HCT116 (cell line): Measurements from ENCODE around the gene MAMLD1. TPM values are rescaled to one million over a fixed set of nuclear protein-coding genes. Genes with fewer than 3 reads are reported as not detected.

Source experiments
- ATAC-seq: fragments of 200-7000 bp; cut with Tn5 transposase; 2 replicates; pipeline ENCODE4 v1.9.1; 2020; ENCODE audit warnings: mild to moderate bottlenecking, moderate library complexity
- BruUV-seq: library from RNA; stranded (reverse); fragments of 400-500 nt; replicated peaks from 2 replicates; lab custom pipeline; 2021; lab: Mats Ljungman, UMichigan
- CTCF ChIA-PET: fragments of 300-600 bp; sonication (Branson Sonifier 250); formaldehyde crosslinking; loops from one replicate; lab custom pipeline; 2021; ENCODE audit warnings: antibody characterized with exemption; lab: Charles Lee
- POLR2A ChIA-PET: fragments of 300-600, 350-600 bp; sonication (Branson Sonifier 250); formaldehyde crosslinking; loops from one replicate; lab custom pipeline; 2021; ENCODE audit warnings: antibody characterized with exemption; lab: Charles Lee
- RAD21 ChIA-PET, 2 experiments: fragments of 300-600 bp; sonication (Branson Sonifier 250); formaldehyde crosslinking; loops; one replicate each; lab custom pipeline; 2023; ENCODE audit warnings: low total read pairs in 2 of 2; ENCODE audit not compliant: uncharacterized antibody in 2 of 2, unreplicated experiment in 2 of 2, low non-redundant PET in 1 of 2; lab: Charles Lee
- DNase-seq: peaks from one replicate; pipeline ENCODE4 v3.0.0-alpha.2; 2010; ENCODE audit warnings: low read depth, low spot score
- H2AFZ ChIP-seq: fragments of 200-600 bp; shearing (Covaris generic), sonication (generic); 2 replicates; pipeline ENCODE4 v1.6.1; 2017; ENCODE audit warnings: low read depth, mixed run types, mixed read lengths, antibody characterized with exemption, low read length; ENCODE audit not compliant: poor library complexity, severe bottlenecking
- H3K27ac ChIP-seq: 2 replicates; pipeline ENCODE4 v1.5.1; 2012; ENCODE audit warnings: low read depth, low read length
- H3K27me3 ChIP-seq: fragments of 200-600 bp; sonication (generic); 2 replicates; pipeline ENCODE4 v1.6.1; 2016; ENCODE audit warnings: mixed run types, low read length, mixed read lengths; ENCODE audit not compliant: insufficient read depth
- H3K36me3 ChIP-seq, 2 experiments: fragments of 200-500 bp in 1 of 2; fragments of 200-600 bp in 1 of 2; sonication (Bioruptor generic) in 1 of 2; sonication (generic) in 1 of 2; 2 replicates each; pipeline versions ENCODE4 v1.5.1 to v1.6.1; 2014 to 2016; ENCODE audit warnings: low read length in 2 of 2, inconsistent platforms in 1 of 2, mixed read lengths in 1 of 2, mixed run types in 1 of 2; ENCODE audit not compliant: insufficient read depth in 2 of 2, control insufficient read depth in 1 of 2
- H3K4me1 ChIP-seq, 2 experiments: fragments of 200-600 bp in 1 of 2; sonication (generic) in 1 of 2; 2 replicates each; pipeline versions ENCODE4 v1.5.1 to v1.6.1; 2012 to 2017; ENCODE audit warnings: low read length in 2 of 2, inconsistent platforms in 1 of 2, mild to moderate bottlenecking in 1 of 2, mixed read lengths in 1 of 2, mixed run types in 1 of 2, moderate library complexity in 1 of 2; ENCODE audit not compliant: insufficient read depth in 2 of 2, control insufficient read depth in 1 of 2
- H3K4me2 ChIP-seq: fragments of 200-600 bp; sonication (generic); 2 replicates; pipeline ENCODE4 v1.6.1; 2017; ENCODE audit warnings: mixed run types, low read length, mixed read lengths
- H3K4me3 ChIP-seq, 2 experiments: fragments of 200-600 bp in 1 of 2; sonication (generic) in 1 of 2; replicated peaks in 1 of 2; 2 replicates each; pipeline ENCODE4 v1.5.1; 2011 to 2016; ENCODE audit warnings: low read length in 2 of 2, control low read depth in 1 of 2, low read depth in 1 of 2, mild to moderate bottlenecking in 1 of 2, mixed read lengths in 1 of 2, mixed run types in 1 of 2
- H3K79me2 ChIP-seq: fragments of 200-600 bp; sonication (generic); 2 replicates; pipeline ENCODE4 v1.6.1; 2017; ENCODE audit warnings: mild to moderate bottlenecking, mixed run types, low read length, moderate library complexity, mixed read lengths; ENCODE audit not compliant: insufficient read depth
- H3K9ac ChIP-seq: fragments of 200-600 bp; sonication (generic); 2 replicates; pipeline ENCODE4 v1.6.1; 2016; ENCODE audit warnings: low read length, mixed read lengths
- H3K9me2 ChIP-seq: fragments of 200-600 bp; sonication (generic), shearing (Covaris generic); 2 replicates; pipeline ENCODE4 v1.6.1; 2017; ENCODE audit warnings: mixed run types, mild to moderate bottlenecking, moderate library complexity; ENCODE audit not compliant: insufficient read depth
- H3K9me3 ChIP-seq, 2 experiments: fragments of 200-500 bp in 1 of 2; fragments of 200-600 bp in 1 of 2; sonication (Bioruptor generic) in 1 of 2; sonication (generic) in 1 of 2; 2 replicates each; pipeline ENCODE4 v1.6.1; 2014 to 2017; ENCODE audit warnings: low read length in 2 of 2, mixed read lengths in 2 of 2, inconsistent platforms in 1 of 2, low read depth in 1 of 2, mild to moderate bottlenecking in 1 of 2, mixed run types in 1 of 2, moderate library complexity in 1 of 2; ENCODE audit not compliant: control insufficient read depth in 1 of 2, insufficient read depth in 1 of 2
- H4K20me1 ChIP-seq: fragments of 200-600 bp; sonication (generic), shearing (Covaris generic); 2 replicates; pipeline ENCODE4 v1.6.1; 2017; ENCODE audit warnings: mixed run types, mild to moderate bottlenecking, moderate library complexity; ENCODE audit not compliant: insufficient read depth
- CBX3 ChIP-seq: IDR thresholded peaks from 2 replicates; pipeline ENCODE4 v1.6.1; 2012; ENCODE audit warnings: low read depth
- CTCF ChIP-seq, 3 experiments: fragments of 200-600 bp in 1 of 3; sonication (generic) in 1 of 3; IDR thresholded peaks in 2 of 3; conservative IDR thresholded peaks in 1 of 3; 2 replicates each; pipeline ENCODE4 v1.5.1; 2012 to 2017; ENCODE audit warnings: low read depth in 2 of 3, low read length in 2 of 3, antibody characterized with exemption in 1 of 3, borderline replicate concordance in 1 of 3, control low read depth in 1 of 3, mild to moderate bottlenecking in 1 of 3, mixed read lengths in 1 of 3, mixed run types in 1 of 3, moderate library complexity in 1 of 3; ENCODE audit not compliant: insufficient read depth in 1 of 3
- EGR1 ChIP-seq: IDR thresholded peaks from 2 replicates; pipeline ENCODE4 v1.6.1; 2012; ENCODE audit warnings: low read depth
- ELF1 ChIP-seq: IDR thresholded peaks from 2 replicates; pipeline ENCODE4 v1.6.1; 2012; ENCODE audit warnings: low read depth, borderline replicate concordance
- EZH2 ChIP-seq: fragments of 200-600 bp; sonication (generic); IDR thresholded peaks from 2 replicates; pipeline ENCODE4 v1.6.1; 2017; ENCODE audit warnings: antibody characterized with exemption, mixed run types
- EZH2phosphoT487 ChIP-seq: fragments of 200-600 bp; IDR thresholded peaks from 2 replicates; pipeline ENCODE4 v1.6.1; 2018; ENCODE audit warnings: antibody characterized with exemption, borderline replicate concordance
- FOSL1 ChIP-seq: IDR thresholded peaks from 2 replicates; pipeline ENCODE4 v1.6.1; 2012; ENCODE audit warnings: low read depth
- JUND ChIP-seq: IDR thresholded peaks from 2 replicates; pipeline ENCODE4 v1.6.1; 2012
- POLR2A ChIP-seq: IDR thresholded peaks from 2 replicates; pipeline ENCODE4 v1.7.0; 2011; ENCODE audit warnings: borderline replicate concordance; ENCODE audit not compliant: insufficient read depth, insufficient read length; ENCODE audit errors: extremely low read depth
- POLR2AphosphoS5 ChIP-seq: IDR thresholded peaks from 2 replicates; pipeline ENCODE4 v1.6.1; 2011; ENCODE audit warnings: mild to moderate bottlenecking, low read depth, low read length, moderate library complexity
- SIN3A ChIP-seq: IDR thresholded peaks from 2 replicates; pipeline ENCODE4 v1.6.1; 2012; ENCODE audit warnings: low read depth
- SRF ChIP-seq: IDR thresholded peaks from 2 replicates; pipeline ENCODE4 v1.6.1; 2012; ENCODE audit warnings: low read depth
- TCF7L2 ChIP-seq: IDR thresholded peaks from 2 replicates; pipeline ENCODE4 v1.7.0; 2011; ENCODE audit warnings: borderline replicate concordance, inconsistent platforms; ENCODE audit not compliant: insufficient read depth, insufficient read length; ENCODE audit errors: extremely low read depth
- YY1 ChIP-seq: IDR thresholded peaks from 2 replicates; pipeline ENCODE4 v1.6.1; 2011; ENCODE audit warnings: low read length, low read depth, moderate library complexity, mild to moderate bottlenecking; ENCODE audit not compliant: insufficient replicate concordance; ENCODE audit errors: extremely low read depth
- ZFX ChIP-seq: fragments of 450-650 bp; IDR thresholded peaks from 2 replicates; pipeline ENCODE4 v1.6.1; 2017
- ZNF274 ChIP-seq: fragments of 200-500 bp; sonication (Bioruptor generic); IDR thresholded peaks from 2 replicates; pipeline ENCODE4 v1.6.1; 2014; ENCODE audit warnings: mild to moderate bottlenecking, low read depth, low read length, inconsistent platforms
- intact Hi-C: fragments of 100-400 bp; cut with micrococcal nuclease; formaldehyde crosslinking; loops from 2 replicates; pipeline ENCODE4 v1.10.0; 2022
- total RNA-seq: library from RNA; stranded (reverse); gene quantifications from one replicate; pipeline ENCODE4 v1.2.1, GENCODE V29; 2021; ENCODE audit not compliant: unreplicated experiment
- TF ChIP-seq, protein P1 (sequence below): IDR thresholded peaks from 2 replicates; pipeline ENCODE4 v1.6.1; 2012; ENCODE audit warnings: low read depth

MAMLD1 gene
- total RNA-seq, 1 experiment from 2014 or later: 3.6 TPM

GRCh38 chrX:150436195-150436594, 73.1 kb downstream of the MAMLD1 start:
- Histone ChIP-seq H3K9ac (no peak overlapping the region), H3K27me3 (no peaks in the 10 kb centered on the region), H2AFZ (no peak overlapping the region), H3K4me3 (no peak overlapping the region), H3K4me1 (0 out of 4 replicates have a peak, but pooled peaks cover 0 to 7% of the 10 kb centered on the region in 2 experiments), H3K9me3 (no peaks in the 10 kb centered on the region), H3K36me3 (no peaks in the 10 kb centered on the region), H3K9me2 (no peaks in the 10 kb centered on the region), H3K4me2 (no peak overlapping the region), H3K79me2 (no peaks in the 10 kb centered on the region), H3K27ac (no peak overlapping the region), H4K20me1 (no peaks in the 10 kb centered on the region)
- intact Hi-C loops: no loop called here
- CTCF ChIA-PET: no interaction called here
- no peak for ATAC-seq
- BruUV-seq: no TSS peak
- no peak for DNase-seq
- TF ChIP-seq CBX3 (no peak), EZH2phosphoT487 (no peak), JUND (no peak), EZH2 (no peak), POLR2AphosphoS5 (no peak), SRF (no peak), YY1 (no peak), ZNF274 (no peak), CTCF (IDR thresholded peaks at IDR 0.05 in 2 of 3, conservative IDR thresholded peaks at IDR 0.05 in 1 of 3; ENCODE audit: borderline replicate concordance in 1 of 3, insufficient read depth in 1 of 3, low read depth in 2 of 3, low read length in 2 of 3) (no peak), TCF7L2 (no peak), FOSL1 (no peak), POLR2A (no peak), EGR1 (no peak), ZFX (no peak), ELF1 (no peak), SIN3A (no peak)
- TF ChIP-seq, protein P1, sequence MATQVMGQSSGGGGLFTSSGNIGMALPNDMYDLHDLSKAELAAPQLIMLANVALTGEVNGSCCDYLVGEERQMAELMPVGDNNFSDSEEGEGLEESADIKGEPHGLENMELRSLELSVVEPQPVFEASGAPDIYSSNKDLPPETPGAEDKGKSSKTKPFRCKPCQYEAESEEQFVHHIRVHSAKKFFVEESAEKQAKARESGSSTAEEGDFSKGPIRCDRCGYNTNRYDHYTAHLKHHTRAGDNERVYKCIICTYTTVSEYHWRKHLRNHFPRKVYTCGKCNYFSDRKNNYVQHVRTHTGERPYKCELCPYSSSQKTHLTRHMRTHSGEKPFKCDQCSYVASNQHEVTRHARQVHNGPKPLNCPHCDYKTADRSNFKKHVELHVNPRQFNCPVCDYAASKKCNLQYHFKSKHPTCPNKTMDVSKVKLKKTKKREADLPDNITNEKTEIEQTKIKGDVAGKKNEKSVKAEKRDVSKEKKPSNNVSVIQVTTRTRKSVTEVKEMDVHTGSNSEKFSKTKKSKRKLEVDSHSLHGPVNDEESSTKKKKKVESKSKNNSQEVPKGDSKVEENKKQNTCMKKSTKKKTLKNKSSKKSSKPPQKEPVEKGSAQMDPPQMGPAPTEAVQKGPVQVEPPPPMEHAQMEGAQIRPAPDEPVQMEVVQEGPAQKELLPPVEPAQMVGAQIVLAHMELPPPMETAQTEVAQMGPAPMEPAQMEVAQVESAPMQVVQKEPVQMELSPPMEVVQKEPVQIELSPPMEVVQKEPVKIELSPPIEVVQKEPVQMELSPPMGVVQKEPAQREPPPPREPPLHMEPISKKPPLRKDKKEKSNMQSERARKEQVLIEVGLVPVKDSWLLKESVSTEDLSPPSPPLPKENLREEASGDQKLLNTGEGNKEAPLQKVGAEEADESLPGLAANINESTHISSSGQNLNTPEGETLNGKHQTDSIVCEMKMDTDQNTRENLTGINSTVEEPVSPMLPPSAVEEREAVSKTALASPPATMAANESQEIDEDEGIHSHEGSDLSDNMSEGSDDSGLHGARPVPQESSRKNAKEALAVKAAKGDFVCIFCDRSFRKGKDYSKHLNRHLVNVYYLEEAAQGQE: no peak
- POLR2A ChIA-PET: no interaction called here
- RAD21 ChIA-PET: no interaction called here
